WTC11 (cell line): Measurements from ENCODE around the gene C20orf141. TPM values are rescaled to one million over a fixed set of nuclear protein-coding genes. Genes with fewer than 3 reads are reported as not detected.

Source experiments
- ATAC-seq: fragments of 200-7000 bp; cut with Tn5 transposase; 2 replicates; pipeline ENCODE4 v1.10.0; 2021; ENCODE audit warnings: mild to moderate bottlenecking, moderate library complexity
- CTCF ChIA-PET: fragments of 300-600 bp; sonication (Branson Sonifier 250); formaldehyde crosslinking; loops from one replicate; lab custom pipeline; 2021; ENCODE audit warnings: antibody characterized with exemption; lab: Charles Lee
- POLR2A ChIA-PET: fragments of 350-600 bp; sonication (Branson Sonifier 250); formaldehyde crosslinking; loops from one replicate; lab custom pipeline; 2021; ENCODE audit warnings: antibody characterized with exemption; lab: Charles Lee
- DNase-seq: peaks from one replicate; pipeline ENCODE4 v3.0.0; 2021; ENCODE audit warnings: low spot score
- H3K27ac Mint-ChIP-seq: 2 replicates; pipeline ENCODE4 v1.8.0; 2021; ENCODE audit warnings: mixed read lengths
- H3K27me3 Mint-ChIP-seq: 2 replicates; pipeline ENCODE4 v1.8.0; 2021; ENCODE audit warnings: low read depth, mild to moderate bottlenecking, moderate library complexity, mixed read lengths
- H3K36me3 Mint-ChIP-seq: 2 replicates; pipeline ENCODE4 v1.8.0; 2021; ENCODE audit warnings: mixed read lengths
- H3K4me1 Mint-ChIP-seq: 2 replicates; pipeline ENCODE4 v1.8.0; 2022; ENCODE audit warnings: mixed read lengths
- H3K4me3 Mint-ChIP-seq: 2 replicates; pipeline ENCODE4 v1.8.0; 2021; ENCODE audit warnings: mild to moderate bottlenecking, moderate library complexity, mixed read lengths
- H3K9me3 Mint-ChIP-seq: 2 replicates; pipeline ENCODE4 v1.8.0; 2021; ENCODE audit warnings: mixed read lengths
- ATF3 ChIP-seq: sonication (generic); formaldehyde crosslinking; conservative IDR thresholded peaks from 2 replicates; pipeline ENCODE4 v1.8.1; 2022; ENCODE audit warnings: mild to moderate bottlenecking, missing genetic modification reagents
- CREB1 ChIP-seq: sonication (generic); formaldehyde crosslinking; IDR thresholded peaks from 2 replicates; pipeline ENCODE4 v1.8.0; 2023; ENCODE audit warnings: mild to moderate bottlenecking, missing genetic modification reagents
- ESRRA ChIP-seq: sonication (generic); formaldehyde crosslinking; IDR thresholded peaks from 2 replicates; pipeline ENCODE4 v1.8.1; 2022; ENCODE audit warnings: mild to moderate bottlenecking, missing genetic modification reagents, borderline replicate concordance
- HMGA2 ChIP-seq: fragments of 250-450 bp; sonication (Bioruptor Pico); IDR thresholded peaks from 2 replicates; pipeline ENCODE4 v1.4.0; 2021; ENCODE audit warnings: mild to moderate bottlenecking, moderate library complexity
- NR2C2 ChIP-seq: sonication (generic); formaldehyde crosslinking; IDR thresholded peaks from 2 replicates; pipeline ENCODE4 v1.8.0; 2022; ENCODE audit warnings: mild to moderate bottlenecking, missing genetic modification reagents
- OVOL2 ChIP-seq: fragments of 250-450 bp; sonication (Bioruptor Pico); IDR thresholded peaks from 2 replicates; pipeline ENCODE4 v1.9.0; 2021; ENCODE audit warnings: mild to moderate bottlenecking, borderline replicate concordance
- PRRX2 ChIP-seq: fragments of 250-450 bp; sonication (Bioruptor Pico); IDR thresholded peaks from 2 replicates; pipeline ENCODE4 v1.8.0; 2021; ENCODE audit warnings: mild to moderate bottlenecking
- SMAD3 ChIP-seq: sonication (generic); formaldehyde crosslinking; IDR thresholded peaks from 2 replicates; pipeline ENCODE4 v1.8.0; 2022; ENCODE audit warnings: missing genetic modification reagents, mild to moderate bottlenecking, borderline replicate concordance
- ZNF121 ChIP-seq: sonication (generic); formaldehyde crosslinking; IDR thresholded peaks from 2 replicates; pipeline ENCODE4 v1.8.0; 2023; ENCODE audit warnings: missing genetic modification reagents
- ZNF219 ChIP-seq: sonication (generic); formaldehyde crosslinking; IDR thresholded peaks from 2 replicates; pipeline ENCODE4 v1.8.0; 2023; ENCODE audit warnings: missing genetic modification reagents, mild to moderate bottlenecking, borderline replicate concordance
- ZNF416 ChIP-seq: fragments of 250-450 bp; sonication (Bioruptor Pico); IDR thresholded peaks from 2 replicates; pipeline ENCODE4 v1.9.0; 2021; ENCODE audit warnings: mild to moderate bottlenecking, inconsistent platforms
- total RNA-seq: library from RNA; stranded (reverse); gene quantifications from 3 replicates; pipeline ENCODE4 v1.2.3, GENCODE V29; 2021
- TF ChIP-seq, protein P1 (sequence below): sonication (generic); formaldehyde crosslinking; IDR thresholded peaks from 2 replicates; pipeline ENCODE4 v1.8.1; 2023; ENCODE audit warnings: mild to moderate bottlenecking, missing genetic modification reagents, moderate library complexity
- TF ChIP-seq, protein P2 (sequence below): fragments of 250-450 bp; sonication (Bioruptor Pico); IDR thresholded peaks from 2 replicates; pipeline ENCODE4 v1.9.0; 2021; ENCODE audit warnings: mild to moderate bottlenecking
- TF ChIP-seq, protein P3 (sequence below): sonication (generic); formaldehyde crosslinking; IDR thresholded peaks from 2 replicates; pipeline ENCODE4 v1.8.0; 2022; ENCODE audit warnings: mild to moderate bottlenecking, missing genetic modification reagents

C20orf141 gene
- total RNA-seq, 1 experiment from 2014 or later = not detected

DNA sequence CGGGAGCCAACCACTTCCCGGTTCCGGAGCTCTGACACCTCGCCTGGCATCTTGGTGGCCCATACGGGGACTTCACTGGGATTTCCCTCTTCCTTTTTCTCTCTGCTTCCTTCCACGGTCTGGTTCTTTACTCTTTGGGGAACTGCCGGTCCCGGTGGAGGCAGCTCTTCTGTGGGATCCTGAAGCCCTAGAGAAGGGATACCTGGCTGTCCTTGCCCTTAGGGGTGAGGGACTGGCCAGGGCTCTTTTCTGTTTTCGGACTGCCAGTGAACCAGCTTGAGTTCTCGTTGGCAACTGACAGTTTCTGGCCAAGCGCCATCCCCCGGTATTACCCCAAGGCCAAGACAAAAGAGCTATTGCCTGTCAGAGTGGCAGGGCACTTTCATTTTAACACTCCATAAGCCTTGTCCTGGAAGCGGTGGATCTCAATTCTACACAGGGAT lies 13.5 kb upstream of the C20orf141 start:
- Mint-ChIP-seq H3K4me3 (peak overlapping the region; percentile 81), H3K36me3 (peaks cover 13% of the 10 kb centered on the region), H3K4me1 (peaks cover 36% of the 10 kb centered on the region), H3K9me3 (no peaks in the 10 kb centered on the region), H3K27me3 (peaks cover 63% of the 10 kb centered on the region), H3K27ac (no peak overlapping the region)
- DNase-seq (no peak), ATAC-seq (no peak)
- CTCF ChIA-PET = interaction anchor here (0.6 to 4.5 kb wide), 12 partner anchors 15 to 133 kb away, joined by 3 to 24 read pairs (median 4); partner anchors contain the start of gene TMEM239
- TF ChIP-seq OVOL2 (CRISPR knock-in tag) = no peak
- POLR2A ChIA-PET = no interaction called here

DNA sequence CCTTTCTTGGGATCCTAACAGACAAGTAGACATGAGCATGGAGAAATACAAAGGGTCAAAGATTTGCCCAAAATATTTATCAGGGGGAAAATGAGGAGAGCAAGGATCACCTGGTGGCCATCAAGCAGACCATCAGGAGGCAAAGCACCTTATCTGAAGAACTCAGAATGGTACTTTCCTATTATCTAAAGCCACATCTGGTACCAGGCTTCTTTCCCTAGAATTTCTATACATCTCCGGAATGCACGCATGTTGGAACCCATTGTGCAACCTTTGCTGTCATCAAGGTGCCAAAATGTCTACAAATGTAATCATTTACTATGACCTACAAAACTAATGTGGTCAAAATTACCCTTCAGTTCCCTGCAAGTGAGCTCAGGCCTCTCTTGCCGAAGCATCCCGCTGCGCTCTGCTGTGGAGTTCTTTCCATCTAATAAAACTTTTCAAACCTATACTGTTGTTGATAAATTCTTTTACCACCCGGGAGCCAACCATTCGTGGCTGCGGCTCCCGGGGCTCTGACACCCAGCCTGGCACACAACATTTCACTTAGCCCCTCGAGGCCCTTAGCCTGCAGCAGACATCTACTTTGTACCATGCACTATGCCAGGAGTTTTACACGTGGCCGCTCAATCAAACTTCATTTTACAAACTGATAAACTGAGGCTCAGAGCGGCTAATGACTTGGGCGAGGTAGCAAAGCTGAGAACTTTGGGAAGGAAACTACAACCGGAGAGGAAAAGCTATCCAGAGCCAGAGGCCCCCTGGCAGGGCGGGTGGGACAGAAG lies 10.6 kb upstream of the C20orf141 start:
- DNase-seq (no peak), ATAC-seq (no peak)
- TF ChIP-seq CREB1 (CRISPR knock-in tag) = no peak
- TF ChIP-seq, protein P1, sequence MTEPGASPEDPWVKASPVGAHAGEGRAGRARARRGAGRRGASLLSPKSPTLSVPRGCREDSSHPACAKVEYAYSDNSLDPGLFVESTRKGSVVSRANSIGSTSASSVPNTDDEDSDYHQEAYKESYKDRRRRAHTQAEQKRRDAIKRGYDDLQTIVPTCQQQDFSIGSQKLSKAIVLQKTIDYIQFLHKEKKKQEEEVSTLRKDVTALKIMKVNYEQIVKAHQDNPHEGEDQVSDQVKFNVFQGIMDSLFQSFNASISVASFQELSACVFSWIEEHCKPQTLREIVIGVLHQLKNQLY (CRISPR knock-in tag) = no peak
- no peak for TF ChIP-seq ZNF121 (CRISPR knock-in tag)
- no peak for TF ChIP-seq ATF3 (CRISPR knock-in tag)
- TF ChIP-seq, protein P2, sequence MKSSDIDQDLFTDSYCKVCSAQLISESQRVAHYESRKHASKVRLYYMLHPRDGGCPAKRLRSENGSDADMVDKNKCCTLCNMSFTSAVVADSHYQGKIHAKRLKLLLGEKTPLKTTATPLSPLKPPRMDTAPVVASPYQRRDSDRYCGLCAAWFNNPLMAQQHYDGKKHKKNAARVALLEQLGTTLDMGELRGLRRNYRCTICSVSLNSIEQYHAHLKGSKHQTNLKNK (CRISPR knock-in tag) = no peak
- no peak for TF ChIP-seq ESRRA (CRISPR knock-in tag)
- no peak for TF ChIP-seq NR2C2 (CRISPR knock-in tag)
- TF ChIP-seq ZNF219 (CRISPR knock-in tag) = no peak
- no peak for TF ChIP-seq HMGA2 (CRISPR knock-in tag)
- no peak for TF ChIP-seq SMAD3
- 0 out of 2 replicates have a peak, but pooled peaks cover 4% of the 10 kb centered on the region for H3K9me3 Mint-ChIP-seq
- no peaks in the 10 kb centered on the region for H3K36me3 Mint-ChIP-seq
- H3K27me3 Mint-ChIP-seq = peaks cover 91% of the 10 kb centered on the region
- no peak overlapping the region for H3K27ac Mint-ChIP-seq
- ChIA-PET POLR2A (no interaction called here), CTCF (interaction anchor here (1.0 to 1.8 kb wide), 3 partner anchors 12 to 51 kb away, joined by 3 to 7 read pairs (median 5); partner anchors contain the start of gene TMEM239)
- peak overlapping the region; percentile 55 for H3K4me3 Mint-ChIP-seq
- H3K4me1 Mint-ChIP-seq = peaks cover 31% of the 10 kb centered on the region

- H3K4me1 Mint-ChIP-seq = peaks cover 22% of the 10 kb centered on the region
- POLR2A ChIA-PET = no interaction called here
- TF ChIP-seq, protein P3, sequence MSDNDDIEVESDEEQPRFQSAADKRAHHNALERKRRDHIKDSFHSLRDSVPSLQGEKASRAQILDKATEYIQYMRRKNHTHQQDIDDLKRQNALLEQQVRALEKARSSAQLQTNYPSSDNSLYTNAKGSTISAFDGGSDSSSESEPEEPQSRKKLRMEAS (CRISPR knock-in tag) = 0 out of 2 replicates have a peak, but pooled peaks have one; percentile 36
- no peak for TF ChIP-seq ZNF416 (CRISPR knock-in tag)
- no peak for TF ChIP-seq PRRX2 (CRISPR knock-in tag)
- no peak for TF ChIP-seq SMAD3
- TF ChIP-seq, all 79 proteins: peak for 1
- Mint-ChIP-seq H3K4me3 (peak overlapping the region; percentile 55), H3K9me3 (0 out of 2 replicates have a peak, but pooled peaks cover 4% of the 10 kb centered on the region), H3K27me3 (peaks cover 93% of the 10 kb centered on the region), H3K27ac (no peak overlapping the region), H3K36me3 (no peaks in the 10 kb centered on the region)
- ATAC-seq (peak; percentile 49), DNase-seq (peak; percentile 49)
- CTCF ChIA-PET = interaction anchor here (1.0 to 1.8 kb wide), 4 partner anchors 11 to 196 kb away, joined by 3 to 7 read pairs (median 4); partner anchors contain the start of gene TMEM239
These were observed 9.7 kb upstream of the C20orf141 start for GRCh38 chr20:2804852-2805688.
